ENCODE measurements around the gene CFAP77.
A peak's percentile ranks its signal among the peaks of the same experiment; 100 is the strongest.

GRCh38 chr9:132372177-132373095 is 37.6 kb upstream of the CFAP77 start:
- no peak for TF ChIP-seq POLR2A (IDR thresholded peaks at IDR 0.05; ENCODE audit: low read depth)
- no peak for TF ChIP-seq CTCF (IDR thresholded peaks at IDR 0.05)
- peak; percentile 48 to 63 for TF ChIP-seq POLR2AphosphoS5 (IDR thresholded peaks at IDR 0.05)
